ENCODE results near the gene TRIM32. TPM values are rescaled to one million over a fixed set of nuclear protein-coding genes. Genes with fewer than 3 reads are reported as not detected.

The TRIM32 gene
- polyA plus RNA-seq, 1 donor = 31.5 TPM

- Histone ChIP-seq H3K27me3 (ENCODE audit: control insufficient read depth, insufficient read depth, low read length) (no peaks in the 10 kb centered on the region), H3K36me3 (ENCODE audit: control insufficient read depth, insufficient read depth, low read length) (no peaks in the 10 kb centered on the region), H3K27ac (ENCODE audit: low read length) (no peak overlapping the region), H3K4me3 (ENCODE audit: low read length) (no peak overlapping the region), H3K4me1 (ENCODE audit: control insufficient read depth, insufficient read depth, low read length) (no peaks in the 10 kb centered on the region), H3K9me3 (ENCODE audit: control insufficient read depth, low read depth, low read length) (no peaks in the 10 kb centered on the region)
- WGBS (ENCODE audit: insufficient coverage, low lambda C conversion rate) = no CpG with 5 or more reads among the region's 2 CpGs
- no peak for DNase-seq
Measured at GRCh38 chr9:116750510-116750909, 63.4 kb downstream of the TRIM32 start.

All from large intestine (tissue), 3 donors.